SK-N-SH treated with all-trans-retinoic acid at 6 μM for 48 hours (cell line): ENCODE measurements around the gene TSKS.

Source experiments
- ARNTL ChIP-seq: fragments of 450-650 bp; formaldehyde crosslinking; IDR thresholded peaks from 2 replicates; pipeline ENCODE4 v1.5.0; 2020; ENCODE audit warnings: low read depth, mild to moderate bottlenecking, moderate library complexity, borderline replicate concordance
- BACH2 ChIP-seq: fragments of 250-450 bp; sonication (Bioruptor Pico); IDR thresholded peaks from 2 replicates; pipeline ENCODE4 v1.9.0; 2021; ENCODE audit warnings: mild to moderate bottlenecking, borderline replicate concordance
- ESRRG ChIP-seq: fragments of 250-450 bp; sonication (Bioruptor Pico); IDR thresholded peaks from 2 replicates; pipeline ENCODE4 v1.6.1; 2021; ENCODE audit warnings: mild to moderate bottlenecking
- ISL1 ChIP-seq: fragments of 250-450 bp; sonication (Bioruptor Pico); IDR thresholded peaks from 2 replicates; pipeline ENCODE4 v2.1.2; 2022; ENCODE audit warnings: mild to moderate bottlenecking, moderate library complexity
- OSR1 ChIP-seq: fragments of 250-450 bp; sonication (Bioruptor Pico); IDR thresholded peaks from 2 replicates; pipeline ENCODE4 v1.8.0; 2022; ENCODE audit warnings: moderate library complexity, mild to moderate bottlenecking, inconsistent platforms
- PPARA ChIP-seq: fragments of 250-450 bp; sonication (Bioruptor Pico); IDR thresholded peaks from 2 replicates; pipeline ENCODE4 v1.5.0; 2020; ENCODE audit warnings: mild to moderate bottlenecking, borderline replicate concordance
- RARB ChIP-seq: fragments of 250-450 bp; sonication (Bioruptor Pico); IDR thresholded peaks from 2 replicates; pipeline ENCODE4 v1.8.0; 2021; ENCODE audit warnings: mild to moderate bottlenecking, moderate library complexity
- TCF4 ChIP-seq: fragments of 250-450 bp; sonication (Bioruptor Pico); IDR thresholded peaks from 2 replicates; pipeline ENCODE4 v1.8.0; 2021; ENCODE audit warnings: mild to moderate bottlenecking, moderate library complexity, borderline replicate concordance
- ZC3H10 ChIP-seq: fragments of 250-450 bp; sonication (Bioruptor Pico); IDR thresholded peaks from 2 replicates; pipeline ENCODE4 v1.5.1; 2021; ENCODE audit warnings: mild to moderate bottlenecking, moderate library complexity
- ZFP3 ChIP-seq: fragments of 250-450 bp; sonication (Bioruptor Pico); IDR thresholded peaks from 2 replicates; pipeline ENCODE4 v1.5.0; 2020; ENCODE audit warnings: mild to moderate bottlenecking, moderate library complexity
- TF ChIP-seq, protein P1 (sequence below): fragments of 250-450 bp; sonication (Bioruptor Pico); IDR thresholded peaks from 2 replicates; pipeline ENCODE4 v1.8.0; 2020; ENCODE audit warnings: mild to moderate bottlenecking, moderate library complexity, borderline replicate concordance
- TF ChIP-seq, protein P2 (sequence below): fragments of 250-450 bp; sonication (Bioruptor Pico); IDR thresholded peaks from 2 replicates; pipeline ENCODE4 v1.8.0; 2021; ENCODE audit warnings: low read depth, mild to moderate bottlenecking, moderate library complexity, borderline replicate concordance
- TF ChIP-seq, protein P3 (sequence below): fragments of 250-450 bp; sonication (Bioruptor Pico); IDR thresholded peaks from 2 replicates; pipeline ENCODE4 v1.5.1; 2020; ENCODE audit warnings: low read depth, mild to moderate bottlenecking, moderate library complexity

DNA sequence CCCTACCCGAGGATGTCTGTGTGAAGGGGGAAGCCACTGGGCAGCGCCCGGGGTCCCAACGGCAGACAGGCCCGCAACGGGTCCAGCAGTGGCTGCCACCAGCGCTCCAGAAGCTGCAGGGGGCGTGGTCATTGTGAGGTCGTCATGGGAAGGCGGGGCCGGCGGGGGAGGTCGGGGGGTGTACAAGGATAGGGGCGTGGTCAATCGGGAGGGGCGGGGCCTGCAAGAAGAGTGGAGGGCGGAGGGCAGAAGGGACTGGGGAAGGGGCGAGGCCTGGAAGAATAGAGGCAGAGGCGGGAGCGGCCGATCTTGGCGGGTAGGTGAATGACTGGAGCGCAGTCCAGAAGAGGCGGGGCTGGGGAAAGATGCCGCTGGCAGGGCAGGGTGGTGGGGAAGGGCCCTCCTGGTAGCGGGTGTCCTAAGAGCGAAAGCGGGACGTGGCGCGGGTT is 45.6 kb upstream of the TSKS start:
- TF ChIP-seq, protein P1, sequence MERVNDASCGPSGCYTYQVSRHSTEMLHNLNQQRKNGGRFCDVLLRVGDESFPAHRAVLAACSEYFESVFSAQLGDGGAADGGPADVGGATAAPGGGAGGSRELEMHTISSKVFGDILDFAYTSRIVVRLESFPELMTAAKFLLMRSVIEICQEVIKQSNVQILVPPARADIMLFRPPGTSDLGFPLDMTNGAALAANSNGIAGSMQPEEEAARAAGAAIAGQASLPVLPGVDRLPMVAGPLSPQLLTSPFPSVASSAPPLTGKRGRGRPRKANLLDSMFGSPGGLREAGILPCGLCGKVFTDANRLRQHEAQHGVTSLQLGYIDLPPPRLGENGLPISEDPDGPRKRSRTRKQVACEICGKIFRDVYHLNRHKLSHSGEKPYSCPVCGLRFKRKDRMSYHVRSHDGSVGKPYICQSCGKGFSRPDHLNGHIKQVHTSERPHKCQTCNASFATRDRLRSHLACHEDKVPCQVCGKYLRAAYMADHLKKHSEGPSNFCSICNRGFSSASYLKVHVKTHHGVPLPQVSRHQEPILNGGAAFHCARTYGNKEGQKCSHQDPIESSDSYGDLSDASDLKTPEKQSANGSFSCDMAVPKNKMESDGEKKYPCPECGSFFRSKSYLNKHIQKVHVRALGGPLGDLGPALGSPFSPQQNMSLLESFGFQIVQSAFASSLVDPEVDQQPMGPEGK (CRISPR knock-in tag): no peak
- TF ChIP-seq ISL1 (no peak), ESRRG (CRISPR knock-in tag) (no peak), RARB (no peak), ARNTL (no peak), ZC3H10 (CRISPR knock-in tag) (no peak), ZFP3 (no peak), PPARA (CRISPR knock-in tag) (no peak), TCF4 (CRISPR knock-in tag) (no peak), BACH2 (CRISPR knock-in tag) (no peak), OSR1 (no peak)
- TF ChIP-seq, protein P2, sequence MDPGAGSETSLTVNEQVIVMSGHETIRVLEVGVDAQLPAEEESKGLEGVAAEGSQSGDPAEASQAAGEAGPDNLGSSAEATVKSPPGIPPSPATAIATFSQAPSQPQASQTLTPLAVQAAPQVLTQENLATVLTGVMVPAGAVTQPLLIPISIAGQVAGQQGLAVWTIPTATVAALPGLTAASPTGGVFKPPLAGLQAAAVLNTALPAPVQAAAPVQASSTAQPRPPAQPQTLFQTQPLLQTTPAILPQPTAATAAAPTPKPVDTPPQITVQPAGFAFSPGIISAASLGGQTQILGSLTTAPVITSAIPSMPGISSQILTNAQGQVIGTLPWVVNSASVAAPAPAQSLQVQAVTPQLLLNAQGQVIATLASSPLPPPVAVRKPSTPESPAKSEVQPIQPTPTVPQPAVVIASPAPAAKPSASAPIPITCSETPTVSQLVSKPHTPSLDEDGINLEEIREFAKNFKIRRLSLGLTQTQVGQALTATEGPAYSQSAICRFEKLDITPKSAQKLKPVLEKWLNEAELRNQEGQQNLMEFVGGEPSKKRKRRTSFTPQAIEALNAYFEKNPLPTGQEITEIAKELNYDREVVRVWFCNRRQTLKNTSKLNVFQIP: no peak
- TF ChIP-seq, protein P3, sequence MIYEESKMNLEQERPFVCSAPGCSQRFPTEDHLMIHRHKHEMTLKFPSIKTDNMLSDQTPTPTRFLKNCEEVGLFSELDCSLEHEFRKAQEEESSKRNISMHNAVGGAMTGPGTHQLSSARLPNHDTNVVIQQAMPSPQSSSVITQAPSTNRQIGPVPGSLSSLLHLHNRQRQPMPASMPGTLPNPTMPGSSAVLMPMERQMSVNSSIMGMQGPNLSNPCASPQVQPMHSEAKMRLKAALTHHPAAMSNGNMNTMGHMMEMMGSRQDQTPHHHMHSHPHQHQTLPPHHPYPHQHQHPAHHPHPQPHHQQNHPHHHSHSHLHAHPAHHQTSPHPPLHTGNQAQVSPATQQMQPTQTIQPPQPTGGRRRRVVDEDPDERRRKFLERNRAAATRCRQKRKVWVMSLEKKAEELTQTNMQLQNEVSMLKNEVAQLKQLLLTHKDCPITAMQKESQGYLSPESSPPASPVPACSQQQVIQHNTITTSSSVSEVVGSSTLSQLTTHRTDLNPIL (CRISPR knock-in tag): no peak
